GM19372 (cell line): ENCODE results near the gene SCAPER.
"Not testable (repeated sequence)": the region's sequence is repeated elsewhere in the genome, so short reads cannot be mapped to it uniquely, and the experiment has no call there.

Experiments
- ATAC-seq: cut with Tn5 transposase; IDR thresholded peaks from one replicate; pipeline ENCODE4 v1.9.1; 2021; ENCODE audit warnings: mild to moderate bottlenecking, low read depth, moderate library complexity; ENCODE audit not compliant: unreplicated experiment

The SCAPER gene

GRCh38 chr15:76584868-76585575, 320.1 kb downstream of the SCAPER start:
- ATAC-seq = no peak

GRCh38 chr15:76582550-76582949, 322.6 kb downstream of the SCAPER start:
- ATAC-seq = no peak

GRCh38 chr15:76577879-76578512, 327.1 kb downstream of the SCAPER start:
- no peak for ATAC-seq

- ATAC-seq = no peak
Observed at GRCh38 chr15:76576523-76577279, 328.4 kb downstream of the SCAPER start.

- ATAC-seq = no peak
Observed at GRCh38 chr15:76575679-76576078, 329.5 kb downstream of the SCAPER start.

- ATAC-seq = no peak
Observed at GRCh38 chr15:76575274-76575673, 329.9 kb downstream of the SCAPER start.

- ATAC-seq = no peak
Observed at GRCh38 chr15:76572983-76573314, 332.2 kb downstream of the SCAPER start.

GRCh38 chr15:76566276-76566675, 338.9 kb downstream of the SCAPER start:
- no peak for ATAC-seq

GRCh38 chr15:76565366-76565765, 339.8 kb downstream of the SCAPER start:
- ATAC-seq = no peak

- no peak for ATAC-seq
Observed at GRCh38 chr15:76555247-76555646, 349.9 kb downstream of the SCAPER start.

- no peak for ATAC-seq
Observed at GRCh38 chr15:76553564-76553963, 351.6 kb downstream of the SCAPER start.

GRCh38 chr15:76553102-76553501, 352.0 kb downstream of the SCAPER start:
- ATAC-seq = no peak

- no peak for ATAC-seq
Observed at GRCh38 chr15:76546805-76547204, 358.3 kb downstream of the SCAPER start.

GRCh38 chr15:76533995-76534394, 371.1 kb downstream of the SCAPER start:
- ATAC-seq = no peak

- ATAC-seq = no peak
Observed at GRCh38 chr15:76533060-76533820, 371.9 kb downstream of the SCAPER start.

GRCh38 chr15:76529911-76530310, 375.2 kb downstream of the SCAPER start:
- ATAC-seq = no peak

GRCh38 chr15:76526111-76526510, 379.0 kb downstream of the SCAPER start:
- no peak for ATAC-seq

GRCh38 chr15:76517910-76518309, 387.2 kb downstream of the SCAPER start:
- no peak for ATAC-seq

- no peak for ATAC-seq
Observed at GRCh38 chr15:76514282-76514681, 390.9 kb downstream of the SCAPER start.

GRCh38 chr15:76512971-76513370, 392.2 kb downstream of the SCAPER start:
- no peak for ATAC-seq

- ATAC-seq = not testable (repeated sequence)
Observed at GRCh38 chr15:76510663-76511062, 394.5 kb downstream of the SCAPER start.
